H1 (cell line): ENCODE results near the gene ZNF213.

Source experiments
- CTCF ChIP-seq, 3 experiments: IDR thresholded peaks; 1 replicate in 2 of 3; 2 replicates in 1 of 3; pipeline versions ENCODE4 v1.5.1 to v1.6.1; 2011; ENCODE audit warnings: low read length in 3 of 3, mild to moderate bottlenecking in 3 of 3, inconsistent platforms in 2 of 3, low read depth in 1 of 3, moderate library complexity in 1 of 3; ENCODE audit not compliant: insufficient read depth in 1 of 3; ENCODE audit errors: control extremely low read depth in 1 of 3
- EP300 ChIP-seq, 2 experiments: IDR thresholded peaks; 1 replicate in 1 of 2; 2 replicates in 1 of 2; pipeline ENCODE4 v1.6.1; 2011 to 2012; ENCODE audit warnings: low read depth in 2 of 2, low read length in 2 of 2, mild to moderate bottlenecking in 2 of 2, borderline replicate concordance in 1 of 2, inconsistent platforms in 1 of 2, moderate library complexity in 1 of 2
- EZH2 ChIP-seq: fragments of 200-600 bp; sonication (generic); IDR thresholded peaks from 2 replicates; pipeline ENCODE4 v1.7.1; 2012; ENCODE audit warnings: low read depth, mild to moderate bottlenecking, moderate library complexity, low read length, inconsistent platforms; ENCODE audit not compliant: severe bottlenecking
- GABPA ChIP-seq: IDR thresholded peaks from 2 replicates; pipeline ENCODE4 v1.6.1; 2011; ENCODE audit warnings: mild to moderate bottlenecking, low read length, moderate library complexity, borderline replicate concordance; ENCODE audit not compliant: insufficient read depth
- POLR2A ChIP-seq, 2 experiments: IDR thresholded peaks; 1 replicate in 1 of 2; 2 replicates in 1 of 2; pipeline ENCODE4 v1.6.1; 2011; ENCODE audit warnings: low read depth in 2 of 2, low read length in 2 of 2, mild to moderate bottlenecking in 2 of 2; ENCODE audit errors: control extremely low read depth in 1 of 2
- POLR2AphosphoS5 ChIP-seq: IDR thresholded peaks from 2 replicates; pipeline ENCODE4 v1.6.1; 2011; ENCODE audit warnings: low read depth, low read length
- SP4 ChIP-seq: IDR thresholded peaks from 2 replicates; pipeline ENCODE4 v1.6.1; 2012; ENCODE audit warnings: low read length, inconsistent platforms
- SRF ChIP-seq: IDR thresholded peaks from 2 replicates; pipeline ENCODE4 v1.6.1; 2011; ENCODE audit warnings: mild to moderate bottlenecking, low read depth, low read length, moderate library complexity

GRCh38 chr16:3143598-3144320 lies 8.9 kb downstream of the ZNF213 start:
- TF ChIP-seq CTCF (IDR thresholded peaks at IDR 0.05; ENCODE audit: control extremely low read depth in 1 of 3, insufficient read depth in 1 of 3, low read depth in 1 of 3, low read length in 3 of 3) = no peak
- TF ChIP-seq POLR2AphosphoS5 = no peak
- no peak for TF ChIP-seq SP4
- no peak for TF ChIP-seq GABPA
- no peak for TF ChIP-seq EZH2
- no peak for TF ChIP-seq POLR2A (IDR thresholded peaks at IDR 0.05; ENCODE audit: control extremely low read depth in 1 of 2, low read depth in 2 of 2, low read length in 2 of 2)
- no peak for TF ChIP-seq SRF
- TF ChIP-seq EP300 (IDR thresholded peaks at IDR 0.05; ENCODE audit: borderline replicate concordance in 1 of 2, low read depth in 2 of 2, low read length in 2 of 2) = no peak
